ENCODE data around the gene BYSL.

- TF ChIP-seq CTCF (conservative IDR thresholded peaks at IDR 0.05), result no peak
- TF ChIP-seq EZH2 (IDR thresholded peaks at IDR 0.05; ENCODE audit: low read depth), result no peak
Observed at GRCh38 chr6:41966961-41967311, 45.6 kb downstream of the BYSL start.

Data from PC-9 (cell line).